Measurements from ENCODE around the gene FHIT.

Gene FHIT

GRCh38 chr3:60983906-60984305, 267.3 kb downstream of the FHIT start:
- no peak for DNase-seq

DNA sequence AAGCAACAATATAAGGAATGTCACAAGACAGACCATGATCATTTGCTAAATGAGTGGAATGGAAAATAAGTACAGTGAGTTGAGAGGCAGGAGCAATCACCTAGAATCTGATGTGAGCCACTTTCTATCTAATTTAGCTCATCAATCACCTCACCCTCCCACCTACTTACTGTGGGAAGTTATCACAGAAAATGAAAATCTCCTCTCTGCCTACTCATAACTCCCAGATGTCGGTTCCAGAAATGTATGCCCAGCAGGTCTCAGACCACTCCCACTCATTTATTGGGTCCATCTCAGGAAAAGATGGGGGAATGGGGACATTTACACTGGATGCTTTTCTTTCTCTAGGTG, 270.9 kb downstream of the FHIT start:
- DNase-seq: no peak

DNA sequence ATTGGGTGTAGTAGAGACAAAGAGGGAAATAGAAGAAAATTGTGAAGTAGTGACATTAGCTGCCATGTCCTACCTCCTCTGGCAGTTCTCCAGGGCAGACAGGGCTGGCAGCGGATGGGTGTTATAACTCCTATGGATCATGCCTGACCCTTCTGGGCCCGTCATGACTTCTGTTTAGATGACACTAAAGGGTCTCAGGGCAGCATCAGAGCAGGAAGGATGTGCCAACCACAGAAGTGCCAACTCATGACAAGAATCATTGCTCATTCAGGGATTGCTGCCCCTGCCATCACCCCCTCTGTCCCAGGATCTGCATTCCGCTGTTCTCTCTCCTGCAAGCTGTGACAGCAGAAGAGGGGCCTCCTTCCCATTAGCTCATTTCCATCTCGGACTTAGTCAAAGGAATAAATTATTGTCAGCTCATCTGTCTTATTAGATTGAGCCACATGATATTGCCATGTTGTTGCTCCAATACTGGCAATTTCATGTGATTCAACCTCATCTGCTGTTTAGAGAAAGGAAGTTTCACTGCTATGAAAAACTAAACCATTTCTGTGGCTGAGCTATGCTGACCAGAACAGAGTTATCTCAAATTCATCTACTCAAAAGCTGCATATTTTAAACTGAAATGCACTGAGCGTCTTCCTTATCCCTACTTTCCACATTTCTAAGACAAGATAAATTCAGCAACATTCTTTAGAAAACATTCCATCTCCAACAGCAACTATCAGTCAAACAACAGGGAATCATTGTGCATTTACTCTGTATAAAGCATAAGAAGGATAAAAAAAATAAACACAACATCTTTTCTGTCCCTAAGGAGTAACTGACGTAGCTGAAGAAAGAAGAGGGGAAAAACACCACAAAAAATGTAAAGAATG, 271.6 kb downstream of the FHIT start:
- peak; percentile 73 for DNase-seq

GRCh38 chr3:60973321-60973720, 277.9 kb downstream of the FHIT start:
- no peak for DNase-seq

- no peak for DNase-seq
Observed at GRCh38 chr3:60972599-60972998, 278.7 kb downstream of the FHIT start.

DNA sequence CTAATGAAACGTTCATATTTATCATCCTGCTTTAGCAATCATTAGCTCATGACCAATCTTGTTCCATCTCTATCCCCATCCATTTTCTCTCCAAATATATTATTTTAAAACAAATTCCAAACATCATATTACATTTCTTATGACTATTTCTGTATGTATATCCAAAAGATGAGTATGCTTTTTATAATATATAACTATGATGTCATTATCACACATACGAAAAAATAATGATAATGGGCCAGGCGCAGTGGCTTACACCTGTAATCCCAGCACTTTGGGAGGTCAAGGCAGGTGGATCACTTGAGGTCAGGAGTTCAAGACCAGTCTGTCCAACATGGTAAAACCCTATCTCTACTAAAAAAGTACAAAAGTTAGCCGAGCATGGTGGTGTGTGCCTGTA, 280.4 kb downstream of the FHIT start:
- no peak for DNase-seq

DNA sequence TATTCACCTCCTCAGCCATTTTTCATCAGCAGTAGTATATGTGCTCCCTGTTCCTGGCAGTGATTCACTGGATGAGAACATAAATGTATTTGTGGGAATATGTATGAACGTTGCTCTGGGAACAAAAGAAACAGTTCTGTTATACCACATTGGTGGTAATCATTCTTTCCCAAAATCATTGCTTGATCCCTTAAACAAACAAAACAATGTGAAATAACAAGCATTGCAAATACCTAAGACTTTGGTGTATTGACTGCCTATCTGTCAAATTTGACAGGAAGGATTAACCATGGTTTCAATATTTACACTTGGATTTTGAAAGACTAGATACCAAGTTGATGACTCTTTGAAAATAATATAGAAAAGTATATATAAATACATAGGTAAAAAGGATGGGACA, 284.1 kb downstream of the FHIT start:
- no peak for DNase-seq

DNA sequence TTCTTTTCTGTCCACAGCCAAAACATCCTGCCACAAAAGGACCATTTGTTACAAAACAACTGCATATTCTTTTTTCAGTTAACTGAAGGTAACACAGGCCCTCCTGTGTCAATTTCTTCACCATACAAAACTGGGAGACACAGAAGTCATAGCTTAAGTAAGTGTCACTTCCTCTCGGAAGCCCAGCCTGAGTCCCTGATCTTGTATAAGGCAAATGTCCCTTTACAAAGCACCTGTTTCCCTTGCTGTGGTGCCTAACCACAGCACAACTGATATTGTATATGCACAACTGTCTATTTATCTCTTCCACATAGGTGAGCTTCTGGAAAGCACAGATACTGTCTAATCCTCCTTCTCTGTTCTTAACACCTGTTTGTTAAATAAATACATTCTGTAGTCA, 293.7 kb downstream of the FHIT start:
- no peak for DNase-seq

DNA sequence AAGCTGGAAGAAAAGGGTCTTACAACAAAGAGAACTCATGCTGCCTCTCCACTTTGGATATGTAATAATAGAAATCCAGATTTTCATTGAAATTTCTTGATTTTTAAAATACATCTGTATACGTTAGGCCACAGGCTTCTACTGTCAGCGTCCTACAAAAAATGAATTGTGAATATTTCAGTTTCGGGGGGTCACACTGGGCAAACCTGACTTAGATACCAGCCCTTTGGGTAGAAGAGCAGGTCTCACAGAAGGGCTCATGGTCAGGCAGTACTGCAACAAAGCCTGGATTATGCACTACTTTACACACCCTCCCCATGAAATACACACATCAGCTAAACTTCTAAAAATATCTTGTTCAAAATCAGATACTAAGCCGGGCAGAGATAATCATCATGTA, 294.5 kb downstream of the FHIT start:
- no peak for DNase-seq

DNA sequence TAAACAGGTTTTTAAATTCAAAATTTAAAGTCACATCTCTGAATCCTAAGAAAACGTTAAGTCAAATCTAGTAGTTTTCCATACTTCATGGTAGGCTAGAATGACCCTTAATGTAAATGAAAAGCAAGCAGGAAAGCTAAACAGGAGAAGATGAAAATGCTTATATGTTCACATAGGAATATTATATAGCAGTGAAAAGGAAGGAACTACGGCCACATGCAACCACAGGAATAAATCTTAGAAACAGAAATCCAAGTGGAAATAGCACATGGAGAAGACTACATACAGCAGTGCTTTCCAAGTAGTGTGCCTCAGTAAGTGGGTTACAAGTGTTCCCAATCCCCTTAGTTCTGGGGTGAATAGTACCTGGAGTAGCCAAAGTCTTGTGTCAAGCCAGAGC, 296.2 kb downstream of the FHIT start:
- DNase-seq: no peak

DNA sequence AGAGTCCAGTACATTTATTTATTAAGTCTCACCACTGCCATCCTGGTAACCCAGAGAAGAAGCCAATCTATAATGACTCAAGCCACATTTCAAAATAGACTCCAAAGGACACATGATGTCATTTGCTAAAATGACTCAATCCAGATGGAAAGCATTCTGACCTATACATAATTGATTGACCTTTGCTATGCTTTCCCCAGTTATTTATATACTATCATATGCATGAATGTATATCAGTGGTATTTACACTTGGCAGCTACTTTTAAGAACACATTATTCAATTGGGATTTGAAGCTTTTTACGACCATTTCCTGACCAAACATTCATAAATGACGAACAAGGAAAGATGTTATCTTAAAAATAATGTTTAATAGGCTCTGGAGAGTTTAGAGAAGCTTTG, 297.2 kb downstream of the FHIT start:
- DNase-seq: peak; percentile 95

GRCh38 chr3:60953351-60953750, 297.9 kb downstream of the FHIT start:
- DNase-seq: peak; percentile 67

DNA sequence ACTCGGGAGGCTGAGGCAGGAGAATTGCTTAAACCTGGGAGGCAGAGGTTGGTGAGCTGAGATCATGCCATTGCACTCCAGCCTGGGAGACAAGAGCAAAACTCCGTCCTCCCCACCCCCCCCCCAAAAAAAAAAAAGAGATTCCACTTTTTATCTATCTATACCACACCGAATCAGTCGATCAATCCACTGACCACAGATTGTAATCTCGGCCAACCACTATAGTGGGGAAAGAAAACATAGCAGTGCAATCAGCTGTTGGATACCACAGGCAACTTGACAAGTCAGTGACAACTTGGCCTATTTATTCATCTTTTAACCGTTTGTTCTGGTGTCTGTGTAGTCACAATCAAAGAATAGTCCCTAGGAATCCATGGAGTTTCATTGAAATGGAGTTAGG, 299.2 kb downstream of the FHIT start:
- no peak for DNase-seq

GRCh38 chr3:60949146-60949545, 302.1 kb downstream of the FHIT start:
- no peak for DNase-seq

- peak; percentile 50 for DNase-seq
Observed at GRCh38 chr3:60948488-60948887, 302.8 kb downstream of the FHIT start.

DNA sequence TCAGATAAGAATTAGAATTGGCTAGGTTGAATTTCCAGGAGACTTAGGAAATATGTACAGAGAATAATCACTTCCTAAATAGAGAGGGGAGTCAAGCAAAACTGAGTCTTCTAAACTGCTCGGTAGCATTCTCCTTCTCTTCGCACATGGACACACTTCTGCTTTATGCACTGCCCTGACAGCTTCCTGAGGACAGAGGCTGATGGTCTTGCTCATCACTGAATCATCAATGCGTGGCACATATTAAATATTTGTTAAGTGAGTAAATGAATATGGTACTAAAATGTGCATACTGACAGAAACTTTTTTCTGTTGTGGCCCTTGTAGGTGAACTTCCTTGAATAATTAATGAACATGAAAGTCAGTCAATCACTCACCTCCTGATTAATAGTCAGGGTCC, 315.5 kb downstream of the FHIT start:
- DNase-seq: peak; percentile 86

DNA sequence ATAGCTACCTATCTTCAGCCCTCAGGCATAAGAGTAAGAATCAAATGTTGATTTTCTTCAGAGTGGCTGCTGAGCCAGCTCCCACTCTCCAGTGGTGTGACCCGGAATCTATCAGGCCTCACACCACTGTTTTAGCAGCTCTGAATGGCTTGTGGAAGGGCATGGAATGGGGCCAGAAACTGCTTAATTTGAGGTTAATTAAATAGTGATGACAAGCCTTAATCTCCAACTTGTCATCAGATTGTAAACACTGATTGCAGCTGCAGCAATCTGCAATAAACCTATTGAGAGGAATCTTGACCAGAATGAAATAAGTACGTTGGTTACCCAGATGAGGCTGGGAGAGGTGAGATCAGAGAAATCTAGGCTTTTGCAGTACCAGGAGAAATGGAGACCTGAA, 317.4 kb downstream of the FHIT start:
- DNase-seq: peak; percentile 71

DNA sequence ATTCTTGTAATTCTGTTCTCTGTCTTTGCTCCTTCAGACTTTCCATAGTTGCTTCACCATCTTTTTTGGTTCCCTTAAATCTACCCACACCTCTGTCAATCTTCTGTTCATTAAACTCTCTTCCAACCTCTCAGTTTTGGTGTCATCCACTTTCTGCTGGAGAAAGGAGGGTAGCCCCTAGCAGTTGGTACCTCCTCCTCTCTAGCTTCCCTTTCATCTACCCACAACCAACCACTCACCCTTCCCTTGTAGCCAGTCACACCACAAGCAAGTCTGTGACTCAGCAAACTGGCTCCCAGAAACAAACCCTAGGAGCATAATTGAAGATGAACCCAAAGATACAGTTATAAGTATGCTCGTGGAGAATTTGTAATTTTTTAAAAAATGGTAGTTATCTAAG, 318.6 kb downstream of the FHIT start:
- peak; percentile 30 for DNase-seq

DNA sequence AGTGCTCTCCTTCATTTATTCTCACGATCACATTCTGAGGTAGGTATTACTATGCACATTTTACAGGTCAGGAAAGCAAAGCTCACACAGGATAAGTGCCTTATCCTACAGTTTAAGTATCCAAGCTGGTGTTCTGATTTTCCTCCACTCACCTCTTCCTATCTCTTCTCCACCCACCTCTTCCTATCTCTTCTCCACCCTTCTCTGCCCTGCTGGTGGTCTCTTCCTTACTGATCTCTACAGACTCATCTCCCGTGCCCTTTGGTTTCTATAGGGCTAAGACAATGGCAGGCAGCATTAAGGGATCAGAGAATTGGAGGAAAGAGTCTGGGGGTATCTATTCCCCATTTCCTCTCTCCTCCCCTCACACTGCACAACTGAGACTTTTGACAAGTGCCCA, 319.1 kb downstream of the FHIT start:
- no peak for DNase-seq

DNA sequence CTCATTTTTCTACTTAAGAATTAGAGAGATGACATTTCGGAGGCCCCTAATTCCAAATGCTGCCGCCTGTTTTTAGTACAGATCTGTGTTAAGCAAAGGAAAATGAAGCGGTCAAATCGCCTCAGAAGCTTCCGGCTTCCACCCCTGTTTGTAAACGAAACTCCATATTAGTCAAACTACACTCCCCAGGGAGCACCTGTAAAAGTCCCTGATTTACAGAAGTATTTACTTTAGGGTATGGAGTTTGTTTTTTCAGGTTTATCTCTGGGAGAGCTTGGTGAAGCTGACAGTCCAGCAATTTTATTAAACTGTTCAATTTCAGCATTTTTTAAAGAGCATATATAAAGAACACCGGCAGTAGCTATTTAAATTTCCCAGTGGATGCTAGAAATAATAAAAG, 319.8 kb downstream of the FHIT start:
- no peak for DNase-seq

DNA sequence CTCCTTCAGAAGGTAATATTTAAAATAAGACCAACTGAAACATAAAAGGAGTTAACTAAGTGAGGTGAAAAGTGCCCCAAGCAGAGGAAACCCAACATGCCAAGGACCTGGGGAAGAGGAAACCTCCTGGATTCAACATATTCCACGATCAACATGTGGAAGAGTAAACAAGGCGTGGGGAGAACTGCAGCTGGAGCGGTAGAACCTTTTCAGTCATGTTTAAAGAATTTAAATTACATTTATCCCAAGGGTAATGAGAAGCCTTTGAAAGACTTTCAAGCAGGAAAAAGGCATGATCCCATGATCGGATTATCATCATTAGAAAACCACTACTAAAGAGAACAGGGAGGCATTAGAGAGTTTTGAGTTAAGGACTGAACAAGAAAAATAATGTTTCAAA, 330.7 kb downstream of the FHIT start:
- DNase-seq: no peak

- DNase-seq: no peak
Observed at GRCh38 chr3:60919296-60919695, 332.0 kb downstream of the FHIT start.

- DNase-seq: no peak
Observed at GRCh38 chr3:60917141-60917540, 334.1 kb downstream of the FHIT start.

- DNase-seq: no peak
Observed at GRCh38 chr3:60916546-60916945, 334.7 kb downstream of the FHIT start.

- no peak for DNase-seq
Observed at GRCh38 chr3:60913474-60913873, 337.8 kb downstream of the FHIT start.

All from fibroblast of skin of right quadriceps (primary cell).